HEK293 (cell line): Measurements from ENCODE around the gene EHD2.

ENCODE experiments used
- AEBP2 ChIP-seq: fragments of 450-650 bp; formaldehyde crosslinking; IDR thresholded peaks from 2 replicates; pipeline ENCODE4 v1.5.1; 2016; ENCODE audit warnings: missing biosample characterization, missing genetic modification characterization, borderline replicate concordance
- BCL11B ChIP-seq: fragments of 450-650 bp; formaldehyde crosslinking; IDR thresholded peaks from 2 replicates; pipeline ENCODE4 v1.5.1; 2016; ENCODE audit warnings: low read depth, missing biosample characterization, missing genetic modification characterization
- GFI1B ChIP-seq: fragments of 450-650 bp; formaldehyde crosslinking; IDR thresholded peaks from 2 replicates; pipeline ENCODE4 v1.5.1; 2016; ENCODE audit warnings: missing biosample characterization, missing genetic modification characterization
- GLIS1 ChIP-seq: fragments of 450-650 bp; formaldehyde crosslinking; IDR thresholded peaks from 2 replicates; pipeline ENCODE4 v1.5.1; 2016; ENCODE audit warnings: missing biosample characterization, missing genetic modification characterization
- HIC1 ChIP-seq: fragments of 450-650 bp; formaldehyde crosslinking; IDR thresholded peaks from 2 replicates; pipeline ENCODE4 v1.5.1; 2016; ENCODE audit warnings: missing biosample characterization, missing genetic modification characterization
- KLF10 ChIP-seq: fragments of 450-650 bp; IDR thresholded peaks from 2 replicates; pipeline ENCODE4 v1.5.1; 2018; ENCODE audit warnings: missing biosample characterization, mild to moderate bottlenecking, missing genetic modification characterization
- PRDM1 ChIP-seq: fragments of 450-650 bp; formaldehyde crosslinking; IDR thresholded peaks from 2 replicates; pipeline ENCODE4; 2016; ENCODE audit warnings: missing biosample characterization, missing genetic modification characterization
- RBAK ChIP-seq: fragments of 450-650 bp; formaldehyde crosslinking; IDR thresholded peaks from 2 replicates; pipeline ENCODE4 v1.5.1; 2016; ENCODE audit warnings: missing biosample characterization, missing genetic modification characterization
- SP2 ChIP-seq: fragments of 450-650 bp; formaldehyde crosslinking; IDR thresholded peaks from 2 replicates; pipeline ENCODE4 v1.5.1; 2016; ENCODE audit warnings: missing biosample characterization, missing genetic modification characterization
- ZBTB49 ChIP-seq: fragments of 450-650 bp; formaldehyde crosslinking; IDR thresholded peaks from 2 replicates; pipeline ENCODE4 v1.5.1; 2016; ENCODE audit warnings: missing biosample characterization, missing genetic modification characterization, low read depth
- ZNF132 ChIP-seq: fragments of 450-650 bp; formaldehyde crosslinking; IDR thresholded peaks from 2 replicates; pipeline ENCODE4 v1.5.1; 2017; ENCODE audit warnings: missing biosample characterization, missing genetic modification characterization, borderline replicate concordance
- ZNF157 ChIP-seq: fragments of 450-650 bp; formaldehyde crosslinking; IDR thresholded peaks from 2 replicates; pipeline ENCODE4 v1.5.1; 2016; ENCODE audit warnings: missing biosample characterization, missing genetic modification characterization
- ZNF280C ChIP-seq: fragments of 450-650 bp; formaldehyde crosslinking; IDR thresholded peaks from 2 replicates; pipeline ENCODE4 v1.5.1; 2016; ENCODE audit warnings: missing biosample characterization, missing genetic modification characterization
- ZNF302 ChIP-seq: fragments of 450-650 bp; formaldehyde crosslinking; IDR thresholded peaks from 2 replicates; pipeline ENCODE4 v1.5.1; 2016; ENCODE audit warnings: missing biosample characterization, missing genetic modification characterization, low read depth
- ZNF394 ChIP-seq: fragments of 450-650 bp; formaldehyde crosslinking; IDR thresholded peaks from 2 replicates; pipeline ENCODE4 v1.5.1; 2016; ENCODE audit warnings: missing biosample characterization, missing genetic modification characterization, mild to moderate bottlenecking, moderate library complexity, borderline replicate concordance
- ZNF404 ChIP-seq: fragments of 450-650 bp; formaldehyde crosslinking; IDR thresholded peaks from 2 replicates; pipeline ENCODE4 v1.5.1; 2017; ENCODE audit warnings: missing biosample characterization, missing genetic modification characterization
- ZNF514 ChIP-seq: fragments of 450-650 bp; formaldehyde crosslinking; IDR thresholded peaks from 2 replicates; pipeline ENCODE4 v1.5.1; 2016; ENCODE audit warnings: missing biosample characterization, missing genetic modification characterization
- ZNF518A ChIP-seq: fragments of 450-650 bp; formaldehyde crosslinking; conservative IDR thresholded peaks from 2 replicates; pipeline ENCODE4 v1.5.1; 2016; ENCODE audit warnings: low read depth, missing biosample characterization, missing genetic modification characterization
- ZNF561 ChIP-seq: fragments of 450-650 bp; IDR thresholded peaks from 2 replicates; pipeline ENCODE4 v1.5.1; 2018; ENCODE audit warnings: missing biosample characterization, missing genetic modification characterization, borderline replicate concordance
- ZNF600 ChIP-seq: fragments of 450-650 bp; formaldehyde crosslinking; IDR thresholded peaks from 2 replicates; pipeline ENCODE4 v1.5.1; 2016; ENCODE audit warnings: missing biosample characterization, missing genetic modification characterization
- ZNF664 ChIP-seq: fragments of 450-650 bp; formaldehyde crosslinking; IDR thresholded peaks from 2 replicates; pipeline ENCODE4 v1.5.1; 2016; ENCODE audit warnings: missing biosample characterization, missing genetic modification characterization
- ZNF692 ChIP-seq: fragments of 450-650 bp; formaldehyde crosslinking; IDR thresholded peaks from 2 replicates; pipeline ENCODE4 v1.5.1; 2016; ENCODE audit warnings: missing biosample characterization, missing genetic modification characterization

EHD2 gene

GRCh38 chr19:47729799-47730520 is 16.7 kb downstream of the EHD2 start (continued):
- TF ChIP-seq HIC1 (no peak), ZNF514 (tag by site-specific recombination) (no peak), GLIS1 (tag by site-specific recombination) (0 out of 2 replicates have a peak, but pooled peaks have one; percentile 4), AEBP2 (tag by site-specific recombination) (no peak), ZNF157 (tag by site-specific recombination) (no peak), ZNF394 (no peak), PRDM1 (tag by site-specific recombination) (no peak; the same call in none of the 2 replicates), KLF10 (peak; percentile 98), ZNF664 (tag by site-specific recombination) (no peak), ZBTB49 (no peak), ZNF600 (tag by site-specific recombination) (peak; percentile 37; the same call in 1 of the 2 replicates), GFI1B (tag by site-specific recombination) (no peak), ZNF132 (tag by site-specific recombination) (no peak), SP2 (peak; percentile 89), ZNF692 (tag by site-specific recombination) (no peak; the same call in 1 of the 2 replicates), RBAK (tag by site-specific recombination) (no peak), ZNF404 (tag by site-specific recombination) (no peak), BCL11B (tag by site-specific recombination) (no peak), ZNF302 (tag by site-specific recombination) (no peak), ZNF518A (tag by site-specific recombination) (no peak), ZNF280C (tag by site-specific recombination) (no peak), ZNF561 (tag by site-specific recombination) (no peak; the same call in 1 of the 2 replicates)
